Stimulated activated naive CD4-positive, alpha-beta T cell treated with Interleukin-2 at 50 U/mL for 16 hours (primary cell): Measurements from ENCODE around the gene DICER1.
"Not testable (repeated sequence)": the region's sequence is repeated elsewhere in the genome, so short reads cannot be mapped to it uniquely, and the experiment has no call there.

ENCODE experiments used
- DNase-seq: peaks from one replicate; lab custom pipeline; 2025; lab: John Stamatoyannopoulos, UW

DICER1 gene

DNA sequence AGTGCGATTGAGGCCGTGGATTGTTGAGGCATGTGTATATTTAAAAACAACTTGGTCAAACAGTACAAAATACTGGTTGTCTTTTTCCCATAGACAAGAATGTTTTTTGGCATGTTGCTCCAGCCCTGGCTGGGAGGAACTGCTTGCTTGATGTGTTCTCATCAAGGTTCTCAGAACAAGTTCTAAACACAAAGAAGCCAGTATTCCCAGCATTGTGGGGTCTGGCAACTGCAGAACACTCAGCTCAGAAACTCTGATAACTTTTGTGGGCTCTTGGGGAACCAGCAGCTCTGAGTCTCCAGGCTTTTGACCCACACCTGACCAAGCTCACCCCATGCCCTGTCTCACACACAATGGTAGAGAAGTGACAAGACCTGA, 27.1 kb upstream of the DICER1 start:
- DNase-seq, result no peak

DNA sequence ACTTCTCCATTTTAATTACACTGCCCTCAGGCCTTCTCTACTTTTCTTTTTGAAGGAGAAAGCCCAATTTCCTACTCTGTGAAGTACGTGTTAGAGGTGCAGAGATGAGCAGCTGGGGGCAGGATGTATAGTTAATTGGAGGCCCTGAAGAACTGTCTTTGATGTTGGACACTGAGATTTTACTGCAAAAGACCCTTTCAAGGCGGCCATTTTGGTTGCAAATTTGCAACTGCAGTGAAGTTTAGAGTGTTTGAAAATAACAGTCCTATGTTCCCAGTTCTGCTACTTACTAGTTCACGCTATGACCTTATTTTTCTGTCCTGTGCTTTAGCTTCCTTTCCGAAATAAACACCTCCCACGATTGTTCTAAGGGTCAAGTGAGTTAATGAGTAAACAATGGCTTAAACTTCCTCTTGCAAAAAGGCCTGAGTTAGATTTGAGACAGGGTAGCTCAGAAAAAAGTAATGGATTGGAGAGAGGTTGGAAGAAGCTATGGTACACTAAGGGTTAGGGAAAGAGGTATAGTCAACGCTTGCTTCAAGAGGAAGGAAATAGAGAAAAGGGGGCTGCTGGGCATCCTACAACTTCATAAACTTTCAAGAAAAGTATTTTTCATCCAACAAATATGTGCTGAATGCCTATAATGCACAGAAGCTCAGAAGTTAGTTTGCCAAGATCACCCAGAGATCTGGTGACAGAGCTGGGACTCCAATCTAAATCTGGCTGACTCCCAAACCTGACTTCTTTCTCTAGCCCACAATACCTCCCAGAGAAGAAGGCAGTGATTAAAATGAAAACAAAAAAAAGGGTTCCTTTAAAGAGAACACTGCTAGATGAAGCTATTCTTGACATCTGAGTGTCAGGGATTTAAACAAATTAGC, 26.4 kb upstream of the DICER1 start:
- DNase-seq, result no peak

DNA sequence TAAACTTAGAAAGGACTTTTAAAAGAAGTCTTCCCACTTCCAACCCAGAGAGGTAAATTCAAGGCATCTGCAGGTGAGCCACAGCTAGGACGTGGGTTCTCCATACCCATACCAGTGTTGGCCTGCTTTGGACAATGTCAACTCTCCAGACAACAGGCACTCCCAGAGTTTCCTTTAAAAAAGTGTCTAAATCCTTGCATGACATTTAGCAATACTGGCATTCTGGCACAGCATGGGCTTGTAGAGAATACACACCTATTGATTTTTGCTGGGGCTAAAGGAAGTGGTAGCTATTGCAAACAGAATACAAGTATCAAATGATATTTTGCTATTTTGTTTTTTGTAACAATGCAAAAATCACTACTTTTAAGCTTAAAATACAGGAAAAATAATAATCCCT, 25.8 kb upstream of the DICER1 start:
- no peak for DNase-seq

DNA sequence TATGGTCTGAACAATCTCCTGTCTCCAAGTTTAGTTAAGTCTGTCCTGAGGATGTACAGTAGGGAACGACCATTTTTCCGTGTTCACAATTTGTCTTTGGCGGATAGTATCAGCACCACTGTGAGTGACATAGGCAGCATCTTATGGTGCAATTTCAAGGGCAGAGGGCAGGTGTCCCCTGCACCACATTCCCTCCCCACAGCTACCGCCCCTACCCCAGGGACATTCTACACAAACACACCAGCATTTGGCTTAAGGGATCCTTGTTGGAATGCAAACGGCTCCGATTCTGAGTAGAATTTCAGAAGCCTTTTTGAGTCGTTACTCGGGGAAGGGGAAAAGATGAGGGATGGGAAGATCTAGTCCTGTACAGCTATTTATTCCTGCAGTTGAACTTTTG, 25.1 kb upstream of the DICER1 start:
- DNase-seq, result no peak

DNA sequence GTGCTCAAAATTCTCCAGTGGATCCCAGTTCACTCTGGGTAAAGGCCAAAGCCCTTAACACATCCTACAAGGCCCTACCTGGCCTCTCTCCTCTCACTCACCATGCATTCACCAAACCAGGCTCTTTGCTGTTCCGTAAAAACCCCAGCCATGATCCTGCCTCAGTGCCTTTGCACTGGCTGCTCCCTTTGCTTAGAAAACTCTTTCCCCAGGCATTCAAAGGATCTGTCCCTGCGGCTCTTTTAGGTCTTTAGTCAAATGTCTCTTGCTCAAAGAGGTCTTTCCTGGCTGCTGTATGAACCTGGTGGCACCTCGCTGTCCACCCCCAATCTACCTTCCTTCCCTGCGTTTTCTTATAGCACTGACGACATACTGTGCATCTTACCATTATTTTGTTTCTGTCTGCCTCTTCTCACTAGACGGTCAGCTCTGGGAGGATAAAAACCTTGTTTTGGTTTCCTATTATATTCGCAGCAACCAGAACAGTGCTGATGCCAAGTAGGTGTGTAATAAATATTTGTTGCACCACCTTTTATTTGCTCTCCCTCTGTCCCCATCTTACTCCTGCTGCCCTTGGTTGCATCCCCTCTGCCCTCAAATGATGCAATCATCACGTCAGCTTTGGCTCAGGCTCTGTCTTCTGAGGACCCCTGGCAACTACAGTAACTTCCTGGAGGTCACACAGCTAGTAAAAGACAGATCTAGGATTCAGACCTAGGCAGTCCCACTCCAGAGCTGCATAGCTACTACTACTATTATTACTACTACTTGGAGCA, 23.8 kb upstream of the DICER1 start:
- no peak for DNase-seq

DNA sequence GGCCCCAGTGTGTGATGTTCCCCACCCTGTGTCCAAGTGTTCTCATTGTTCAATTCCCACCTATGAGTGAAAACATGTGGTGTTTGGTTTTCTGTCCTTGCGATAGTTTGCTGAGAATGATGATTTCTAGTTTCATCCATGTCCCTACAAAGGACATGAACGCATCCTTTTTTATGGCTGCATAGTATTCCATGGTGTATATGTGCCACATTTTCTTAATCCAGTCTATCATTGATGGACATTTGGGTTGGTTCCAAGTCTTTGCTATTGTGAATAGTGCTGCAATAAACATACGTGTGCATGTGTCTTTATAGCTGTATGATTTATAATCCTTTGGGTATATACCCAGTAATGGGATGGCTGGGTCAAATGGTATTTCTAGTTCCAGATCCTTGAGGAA, 18.3 kb upstream of the DICER1 start:
- not testable (repeated sequence) for DNase-seq

DNA sequence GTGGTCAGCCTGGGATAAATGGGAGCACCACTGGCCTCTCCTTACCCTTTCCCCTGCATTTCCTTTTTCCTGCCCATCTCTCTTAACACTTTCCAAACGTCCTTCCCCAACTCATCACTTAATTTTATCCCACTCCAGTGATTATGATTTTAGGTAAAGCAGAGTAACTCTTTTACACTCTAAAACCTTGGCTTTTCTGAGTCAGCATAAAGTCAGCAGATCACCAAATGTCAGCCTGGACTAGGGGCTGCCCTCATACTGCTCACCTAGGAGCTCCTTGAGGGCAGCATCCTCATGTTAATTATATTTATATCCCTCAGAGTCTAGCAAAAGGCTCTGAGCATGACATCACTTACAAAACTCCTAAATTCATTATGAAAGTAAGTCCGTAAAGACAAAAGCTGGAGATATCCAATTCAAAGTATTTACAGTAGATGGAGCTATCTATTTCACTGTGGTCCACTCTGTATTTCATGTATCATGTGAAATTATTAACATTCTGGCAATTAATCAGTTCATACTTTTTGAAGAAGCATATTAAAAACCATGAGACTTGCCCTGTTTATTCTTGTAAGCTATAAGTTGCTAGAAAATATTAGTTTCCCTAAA, 17.0 kb upstream of the DICER1 start:
- DNase-seq, result no peak

DNA sequence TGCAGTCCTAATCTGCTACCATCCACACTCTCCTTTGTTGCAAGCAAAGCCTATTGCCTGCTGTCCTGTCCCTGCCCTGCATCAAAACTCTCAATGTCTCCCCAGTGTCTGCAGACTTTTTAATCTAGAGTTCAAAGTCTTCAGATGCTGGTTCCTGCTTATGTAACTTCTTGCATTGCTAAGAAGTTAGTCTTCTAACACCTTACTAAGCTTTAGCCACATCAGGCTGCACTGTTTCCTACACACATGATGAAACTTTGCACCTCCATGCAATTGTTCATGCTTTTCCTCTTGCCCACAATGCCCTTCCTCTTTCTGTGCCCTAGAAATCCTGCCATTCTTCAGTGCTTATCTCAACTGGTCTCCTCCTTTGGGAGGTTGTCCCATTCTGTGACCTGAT, 16.2 kb upstream of the DICER1 start:
- DNase-seq, result no peak

DNA sequence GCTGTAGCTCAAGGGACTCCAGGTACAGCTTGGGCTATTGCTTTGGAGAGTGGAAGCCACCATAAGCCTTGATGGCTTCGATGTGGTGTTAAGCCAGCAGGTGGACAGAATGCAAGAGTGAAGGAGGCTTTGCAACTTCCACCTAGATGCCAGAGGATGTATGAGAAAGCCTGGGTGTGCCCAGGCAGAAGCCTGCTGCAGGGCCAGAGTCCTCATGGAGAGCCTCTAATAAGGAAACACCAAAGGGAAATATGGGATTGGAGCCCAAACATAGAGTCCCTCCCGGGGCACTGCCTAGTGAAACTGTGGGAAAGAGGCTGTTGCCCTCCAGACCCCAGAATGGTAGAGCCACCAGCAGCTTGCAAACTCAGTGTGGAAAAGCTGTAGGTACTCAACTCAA, 9.8 kb upstream of the DICER1 start:
- no peak for DNase-seq

DNA sequence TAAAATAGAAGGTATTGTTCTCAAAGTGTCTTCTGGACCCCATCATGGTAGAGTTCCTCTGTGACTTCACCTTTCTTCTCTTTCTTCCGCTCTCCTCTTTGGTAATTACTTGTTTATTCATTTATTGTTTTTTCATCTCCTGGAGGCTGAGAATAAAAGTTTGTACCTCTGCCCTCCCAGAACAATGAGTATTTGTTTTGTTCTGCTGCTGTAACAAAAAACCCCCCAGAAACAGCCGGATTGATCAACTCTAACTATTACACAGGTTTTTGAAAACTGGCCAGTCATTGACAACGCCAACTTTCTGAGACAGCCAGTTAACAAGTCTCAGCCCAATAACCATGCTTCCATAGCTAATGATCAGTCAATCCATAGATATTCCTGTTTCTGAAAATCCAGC, 8.2 kb upstream of the DICER1 start:
- DNase-seq, result no peak

DNA sequence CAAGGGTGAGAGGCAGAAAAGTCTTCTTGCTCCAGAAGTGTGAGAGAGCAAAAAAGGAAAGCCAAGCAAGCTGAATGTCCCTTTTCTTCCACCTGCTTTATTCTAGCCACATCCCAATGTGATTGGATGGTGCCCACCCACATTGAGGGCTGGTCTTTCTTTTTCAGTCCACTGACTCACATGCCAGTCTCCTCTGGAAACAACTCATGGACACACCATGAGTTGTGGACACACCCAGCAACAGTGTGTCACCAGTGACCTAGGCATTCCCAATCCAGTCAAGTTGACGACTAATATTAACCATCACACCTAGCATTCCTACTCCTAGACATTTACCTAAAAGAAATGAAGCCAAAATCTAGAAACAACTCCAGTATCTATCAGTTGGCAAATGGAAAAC, 7.2 kb upstream of the DICER1 start:
- no peak for DNase-seq

DNA sequence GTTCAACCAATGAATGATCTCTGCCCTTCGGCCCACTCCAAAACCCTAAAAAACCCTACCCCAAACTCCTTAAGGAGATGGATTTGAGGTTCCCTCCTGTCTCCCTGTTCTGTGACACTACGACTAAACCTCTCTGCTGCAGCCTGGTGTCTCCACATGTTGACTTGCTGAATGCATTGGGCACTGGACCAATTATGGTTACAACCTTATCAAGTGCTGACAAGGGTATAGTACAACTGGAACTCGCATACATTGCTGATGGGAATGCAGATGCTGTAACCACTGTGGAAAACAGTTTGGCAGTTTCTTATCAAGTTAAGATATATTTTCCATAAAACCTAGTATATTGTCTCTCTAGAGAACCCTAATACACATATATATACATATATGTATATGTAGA, 6.3 kb upstream of the DICER1 start:
- no peak for DNase-seq

DNA sequence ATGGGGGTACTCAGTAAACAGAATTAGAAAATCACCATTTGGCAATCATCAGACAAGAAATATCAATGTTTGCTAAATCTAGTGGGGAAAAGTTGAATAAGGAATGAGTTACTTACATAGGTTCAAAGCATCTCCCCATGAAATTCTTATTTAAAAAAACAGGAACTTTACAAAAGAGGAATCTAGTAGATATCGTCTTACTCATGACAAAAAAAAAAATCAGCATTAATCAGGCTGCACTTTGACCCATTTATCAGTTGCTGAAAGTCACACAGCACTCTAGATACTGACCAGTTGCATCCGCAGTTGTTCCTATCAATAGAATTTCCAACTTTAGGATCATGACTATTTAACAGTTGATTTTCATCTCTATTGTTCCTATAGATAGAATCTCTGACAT, 5.8 kb upstream of the DICER1 start:
- DNase-seq, result no peak

DNA sequence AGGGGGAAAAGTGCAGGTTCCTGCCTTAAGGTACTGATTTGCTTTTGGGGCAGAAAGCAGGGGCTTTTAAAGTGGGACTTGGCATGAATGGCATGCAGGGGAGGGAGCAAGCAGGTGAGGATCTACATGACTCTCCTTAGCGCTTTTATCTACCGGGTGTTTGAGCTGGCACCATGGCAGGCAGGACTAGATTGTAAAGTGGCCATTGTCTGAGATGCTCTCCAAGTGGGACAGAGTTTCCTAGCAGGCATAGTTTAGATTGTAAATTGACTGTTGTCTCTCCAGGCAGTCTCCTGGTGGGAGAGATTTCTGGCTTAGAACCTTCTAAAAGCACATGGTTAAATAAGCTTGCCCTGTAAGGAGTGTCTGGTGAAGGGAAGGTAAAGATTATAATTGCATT, 5.3 kb upstream of the DICER1 start:
- no peak for DNase-seq

DNA sequence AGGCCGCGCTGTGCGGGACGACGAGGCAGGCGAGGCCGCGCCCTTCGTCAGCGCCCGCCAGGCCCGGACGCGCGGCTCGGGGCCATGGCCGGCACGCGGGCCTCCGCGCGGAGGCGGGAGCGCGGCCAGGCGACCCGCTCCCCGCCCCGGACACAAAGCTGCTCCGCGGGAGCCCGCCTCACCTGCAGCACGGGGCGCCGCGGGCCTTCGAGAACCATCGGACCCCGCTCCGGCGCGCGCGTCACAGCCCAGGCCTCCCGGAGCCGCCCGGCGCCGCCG, 342 bp downstream of the DICER1 start:
- no peak for DNase-seq

DNA sequence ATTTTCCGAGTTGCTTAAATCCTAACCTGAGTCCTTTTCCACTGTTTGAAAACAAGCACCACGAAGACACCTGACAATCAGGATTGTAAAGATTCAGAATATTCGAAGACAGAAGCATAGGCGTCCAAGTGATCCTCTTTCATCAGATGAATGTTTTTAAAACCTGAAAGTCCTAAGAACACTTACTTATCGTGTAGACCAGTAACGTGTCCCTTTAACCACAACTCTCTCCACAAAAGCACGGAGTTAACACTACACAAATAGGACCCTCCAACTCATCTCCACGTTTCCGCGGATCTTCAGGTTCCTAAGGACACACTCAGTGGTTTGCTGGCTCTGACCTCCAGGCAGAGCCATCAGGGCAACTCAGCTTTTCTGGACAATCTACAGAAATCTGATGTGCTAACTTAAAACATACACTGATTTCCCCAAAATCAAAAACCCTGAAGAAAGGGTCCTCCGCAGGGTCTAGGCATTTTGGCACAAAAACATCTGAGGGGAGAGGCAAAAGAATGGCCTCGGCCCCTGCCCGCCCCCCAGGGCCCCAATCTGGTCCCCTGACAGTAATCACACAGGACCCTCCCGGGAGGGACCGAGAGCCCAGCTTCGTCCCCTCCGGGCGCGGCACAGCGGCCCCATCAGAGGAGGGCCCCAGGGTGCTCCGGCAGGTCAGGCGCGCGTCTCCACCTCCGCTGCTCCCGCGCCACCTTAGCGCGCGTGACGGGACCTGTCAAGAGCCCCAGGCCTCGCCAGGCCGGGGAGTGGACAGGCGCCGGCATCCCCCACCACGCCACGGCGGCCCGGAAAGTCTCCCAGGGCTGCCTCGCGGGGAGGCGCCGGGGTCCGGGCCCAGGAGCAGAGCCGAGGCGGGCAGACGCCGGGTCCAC, 925 bp downstream of the DICER1 start:
- DNase-seq, result peak; percentile 23

DNA sequence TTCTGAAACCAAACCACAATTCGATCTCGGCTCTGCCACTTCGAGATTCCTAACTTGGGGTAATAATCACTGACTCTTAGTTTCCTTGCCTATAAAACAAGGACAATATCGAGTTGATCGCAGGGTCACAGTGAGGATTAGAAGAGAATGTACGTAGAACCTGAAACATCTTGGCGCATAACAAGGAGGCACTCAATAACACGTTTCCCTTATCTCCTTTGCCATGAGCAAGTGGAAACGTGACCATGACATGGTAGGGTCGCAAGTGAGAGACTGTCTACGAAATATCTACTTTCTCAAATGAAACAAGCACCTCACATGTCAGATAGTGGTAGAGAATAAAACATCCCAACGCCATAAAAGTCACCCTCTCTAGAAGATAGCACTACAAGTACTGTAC, 2.3 kb downstream of the DICER1 start:
- DNase-seq, result no peak

DNA sequence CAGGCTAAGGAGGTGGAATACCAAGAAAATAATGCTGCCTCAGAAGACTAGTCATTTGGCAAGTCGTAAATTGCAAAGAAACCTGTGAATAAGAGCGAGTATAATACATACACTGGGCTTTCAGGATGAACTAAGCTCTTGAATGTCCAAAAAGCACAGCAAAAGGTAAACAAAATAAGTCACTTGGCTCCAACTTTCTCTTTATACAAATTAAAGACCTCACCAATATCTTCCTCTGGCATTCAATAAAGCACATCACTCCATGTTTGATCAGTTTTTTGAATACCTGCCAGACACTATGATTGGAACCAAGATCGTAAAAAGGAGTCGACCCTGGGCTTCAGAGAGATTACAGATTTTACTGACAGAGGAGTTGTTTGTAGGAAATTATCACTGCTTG, 3.5 kb downstream of the DICER1 start:
- DNase-seq, result no peak

DNA sequence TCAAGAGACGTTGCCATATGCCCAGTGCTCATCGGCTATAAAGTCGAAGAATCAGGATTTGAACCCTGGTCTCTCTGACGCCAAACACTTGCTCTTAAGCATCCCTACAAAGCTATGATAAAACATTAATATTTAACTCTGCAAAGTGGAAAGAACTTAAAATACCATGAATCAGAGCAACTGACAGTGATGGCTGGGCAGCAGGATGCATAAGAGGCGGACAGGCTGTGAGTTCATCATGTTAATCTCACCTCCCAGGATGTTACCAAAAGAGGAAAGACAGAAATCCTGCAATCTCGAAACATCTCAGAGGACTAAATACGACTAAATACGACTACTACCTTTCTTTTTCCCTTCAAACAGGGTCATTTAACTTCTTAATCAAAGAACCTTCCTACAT, 5.8 kb downstream of the DICER1 start:
- no peak for DNase-seq

DNA sequence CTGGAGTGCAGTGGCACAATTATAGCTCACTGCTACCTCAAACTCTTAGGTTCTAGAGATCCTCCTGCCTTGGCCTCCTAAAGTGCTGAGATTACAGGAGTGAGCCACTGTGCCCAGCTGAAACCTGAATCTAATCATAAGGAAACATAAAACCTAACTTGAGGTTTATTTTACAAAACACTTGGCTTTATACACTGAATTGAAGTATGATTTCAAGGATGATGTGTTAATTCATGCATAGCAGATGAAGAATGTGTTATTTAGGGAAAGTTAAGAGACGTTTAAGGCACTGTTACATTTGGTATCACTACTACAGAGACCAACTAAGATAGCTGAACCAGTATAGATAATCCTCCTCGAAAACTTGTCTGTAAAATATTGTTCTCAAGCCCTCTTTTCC, 6.4 kb downstream of the DICER1 start:
- no peak for DNase-seq

DNA sequence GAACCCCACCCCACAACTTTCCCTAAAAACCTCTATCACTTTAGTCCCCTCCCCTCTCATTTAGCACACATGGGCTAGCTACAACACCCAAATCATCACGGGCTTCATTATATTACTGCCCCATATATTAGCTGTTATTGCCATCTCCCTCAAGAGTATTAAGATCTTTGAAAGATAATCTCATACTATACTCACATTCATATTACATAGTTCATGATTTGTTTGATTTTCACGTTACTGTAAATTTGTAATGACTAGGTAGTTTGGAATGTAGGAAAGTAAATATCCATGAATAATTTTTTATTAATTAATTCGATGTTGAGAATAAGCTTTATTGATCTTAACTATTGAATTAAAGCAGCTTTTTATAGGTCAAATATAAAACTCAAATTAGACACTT, 7.9 kb downstream of the DICER1 start:
- DNase-seq, result no peak

DNA sequence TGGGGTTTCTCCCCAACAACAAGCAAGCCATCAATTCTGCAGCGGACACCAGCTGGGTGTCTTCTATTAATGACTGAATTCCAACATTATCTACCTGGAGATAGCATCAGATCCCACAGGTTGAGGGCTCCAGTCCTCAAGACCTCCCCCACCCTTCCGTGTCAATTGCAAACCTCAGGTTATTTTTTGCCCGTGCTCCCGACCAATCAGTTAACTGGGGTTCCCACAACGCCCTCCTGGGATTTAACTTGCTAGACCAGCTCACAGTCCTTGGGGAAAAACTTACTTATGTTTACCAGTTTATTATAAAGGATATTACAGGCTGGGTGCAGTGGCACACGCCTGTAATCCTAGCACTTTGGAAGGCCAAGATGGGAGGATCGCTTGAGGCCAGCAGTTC, 9.7 kb downstream of the DICER1 start:
- DNase-seq, result no peak
